NCI-H1105 (cell line): ENCODE results near the gene EFCAB9.

Experiments used
- DNase-seq: peaks from one replicate; lab custom pipeline; 2025; lab: John Stamatoyannopoulos, UW

EFCAB9 gene

GRCh38 chr5:172166030-172166826 is 27.7 kb upstream of the EFCAB9 start:
- no peak for DNase-seq

- DNase-seq, result no peak
Observed at GRCh38 chr5:172167895-172168294, 26.1 kb upstream of the EFCAB9 start.

DNA sequence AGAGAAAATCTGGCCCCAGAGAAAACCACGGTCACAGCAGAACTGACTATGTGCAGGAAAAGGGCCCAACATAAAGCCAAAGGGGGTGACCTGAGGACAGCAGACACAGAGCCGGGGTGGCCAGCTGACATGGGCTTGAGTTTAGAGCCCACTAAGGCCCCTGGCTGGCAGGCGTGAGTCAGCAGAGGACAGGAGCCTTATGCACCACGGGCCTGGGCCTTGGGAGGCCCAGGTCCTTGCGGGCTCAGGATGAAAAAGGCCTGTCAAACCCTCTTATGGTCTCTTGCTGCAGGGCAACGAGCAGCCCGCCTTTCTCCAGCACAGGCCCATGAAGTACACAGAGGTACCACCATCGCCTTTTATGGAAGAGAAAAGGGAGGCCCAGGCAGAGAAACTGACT is 25.7 kb upstream of the EFCAB9 start:
- no peak for DNase-seq

DNA sequence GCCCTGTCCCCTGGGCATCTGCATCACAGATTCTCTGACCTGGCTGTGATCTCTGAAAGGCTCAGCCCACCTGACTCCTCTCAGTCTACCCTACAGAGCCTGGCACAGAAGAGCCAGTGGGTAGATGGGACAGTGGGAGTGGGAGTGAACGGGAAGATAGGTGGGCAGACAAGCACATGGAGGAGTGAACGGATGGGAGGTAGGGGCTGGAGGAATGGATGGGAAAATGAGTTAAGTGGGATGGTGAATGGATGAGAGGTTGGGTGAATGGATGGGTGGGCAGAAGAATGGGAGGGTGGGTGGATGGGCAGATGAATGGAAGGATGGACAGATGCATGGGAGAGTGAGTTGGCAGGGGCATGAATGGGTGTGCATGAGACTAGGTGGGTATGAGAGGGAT is 24.8 kb upstream of the EFCAB9 start:
- DNase-seq, result no peak

GRCh38 chr5:172170251-172170701 is 23.7 kb upstream of the EFCAB9 start:
- no peak for DNase-seq

- DNase-seq, result no peak
Observed at GRCh38 chr5:172171118-172171517, 22.9 kb upstream of the EFCAB9 start.

DNA sequence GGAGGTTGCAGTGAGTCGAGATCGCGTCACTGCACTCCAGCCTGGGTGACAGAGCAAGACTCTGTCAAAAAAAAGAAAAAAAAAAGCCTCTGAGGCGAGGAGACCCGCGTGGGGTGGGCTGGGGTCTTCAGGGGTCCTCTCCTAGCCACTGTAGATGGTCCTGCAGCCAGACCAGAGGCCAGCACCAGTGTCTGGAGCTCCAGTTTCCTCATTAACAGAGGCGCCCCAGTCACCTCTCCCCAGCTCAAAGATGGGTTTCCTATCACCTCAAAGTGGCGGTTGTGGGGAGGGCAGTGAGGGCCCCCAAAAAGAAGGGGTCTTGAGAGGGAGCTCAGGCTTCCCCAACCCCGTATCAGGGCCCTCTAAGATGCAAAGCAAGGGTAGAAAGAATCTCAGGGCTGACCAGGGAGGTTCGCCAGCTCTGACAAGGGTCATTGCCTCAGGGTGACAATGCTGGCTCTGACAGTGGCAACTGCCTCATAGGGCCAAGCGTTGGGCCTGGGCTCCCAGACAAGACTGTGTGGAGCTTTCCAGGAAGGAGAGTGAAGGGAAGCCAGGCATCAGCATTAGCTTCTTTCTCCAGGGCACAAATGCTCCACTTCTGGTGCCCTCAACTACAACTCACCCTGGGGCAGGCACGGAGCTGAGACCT is 20.9 kb upstream of the EFCAB9 start:
- no peak for DNase-seq

DNA sequence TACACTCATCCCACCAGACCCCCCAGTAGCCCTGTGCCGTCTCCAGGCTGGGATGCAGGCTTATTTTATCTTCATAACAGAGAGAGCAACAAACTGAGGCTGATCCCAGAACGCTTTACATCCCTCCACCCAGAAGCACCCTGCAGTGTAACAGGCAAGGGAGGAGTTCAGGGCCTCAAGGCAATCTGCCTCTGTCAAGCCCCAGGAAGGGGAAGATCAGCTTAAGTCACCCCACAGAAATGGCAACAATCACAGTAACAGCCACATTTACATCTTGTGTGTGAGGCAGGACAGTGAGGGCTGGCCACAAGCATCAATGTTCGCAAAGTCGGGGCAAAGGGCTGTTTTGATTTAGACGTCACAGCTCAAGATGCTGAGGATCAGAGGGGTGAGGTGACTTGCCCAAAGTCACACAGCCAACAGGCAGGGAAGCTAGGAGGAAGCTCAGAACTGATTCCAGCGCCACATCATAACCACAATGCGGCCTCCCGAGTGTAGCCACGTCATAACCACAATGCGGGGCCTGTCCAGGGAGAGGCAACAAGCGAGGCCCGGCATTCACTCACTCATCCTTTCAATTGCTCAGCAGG is 20.3 kb upstream of the EFCAB9 start:
- no peak for DNase-seq

DNA sequence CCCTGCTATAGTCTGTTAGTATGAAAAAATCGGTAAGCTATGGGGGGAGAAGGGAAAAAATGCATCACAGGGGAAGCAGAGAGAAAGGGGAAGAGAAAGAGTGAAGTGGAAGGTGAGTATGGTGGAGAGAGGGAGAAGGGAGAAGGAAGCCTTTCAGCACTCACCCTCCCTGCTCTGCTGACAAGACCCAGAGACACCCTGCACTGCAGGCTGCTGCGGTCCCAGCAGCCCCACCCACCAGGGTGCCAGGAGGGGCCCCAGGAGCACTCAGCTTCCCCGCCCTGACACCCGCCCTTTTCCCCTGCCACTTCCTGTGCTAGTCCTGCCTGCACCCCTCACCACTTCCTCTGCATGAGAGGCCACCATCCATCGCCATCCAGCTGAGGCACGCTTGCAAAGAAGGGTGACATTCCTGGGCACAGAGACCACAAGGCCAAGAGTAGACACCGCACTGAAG is 18.7 kb upstream of the EFCAB9 start:
- no peak for DNase-seq

DNA sequence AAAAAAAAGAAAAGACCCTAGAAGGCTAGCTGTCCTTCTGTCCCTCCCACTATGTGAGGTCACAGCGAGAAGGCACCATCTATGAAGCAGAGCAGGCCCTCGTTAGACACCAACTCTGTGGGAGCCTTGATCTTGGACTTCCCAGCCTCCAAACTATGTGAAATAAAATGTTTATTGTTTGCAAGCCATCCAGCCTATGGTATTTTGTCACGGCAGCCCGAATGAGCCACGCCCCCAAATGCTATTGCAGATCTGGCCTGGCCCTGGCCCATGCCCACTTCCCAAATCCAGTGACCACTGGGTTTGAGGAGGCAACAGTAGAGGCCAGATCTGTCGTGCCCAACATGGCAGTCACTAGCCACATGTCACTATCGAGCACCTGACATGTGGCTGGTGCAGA is 16.8 kb upstream of the EFCAB9 start:
- DNase-seq, result no peak

DNA sequence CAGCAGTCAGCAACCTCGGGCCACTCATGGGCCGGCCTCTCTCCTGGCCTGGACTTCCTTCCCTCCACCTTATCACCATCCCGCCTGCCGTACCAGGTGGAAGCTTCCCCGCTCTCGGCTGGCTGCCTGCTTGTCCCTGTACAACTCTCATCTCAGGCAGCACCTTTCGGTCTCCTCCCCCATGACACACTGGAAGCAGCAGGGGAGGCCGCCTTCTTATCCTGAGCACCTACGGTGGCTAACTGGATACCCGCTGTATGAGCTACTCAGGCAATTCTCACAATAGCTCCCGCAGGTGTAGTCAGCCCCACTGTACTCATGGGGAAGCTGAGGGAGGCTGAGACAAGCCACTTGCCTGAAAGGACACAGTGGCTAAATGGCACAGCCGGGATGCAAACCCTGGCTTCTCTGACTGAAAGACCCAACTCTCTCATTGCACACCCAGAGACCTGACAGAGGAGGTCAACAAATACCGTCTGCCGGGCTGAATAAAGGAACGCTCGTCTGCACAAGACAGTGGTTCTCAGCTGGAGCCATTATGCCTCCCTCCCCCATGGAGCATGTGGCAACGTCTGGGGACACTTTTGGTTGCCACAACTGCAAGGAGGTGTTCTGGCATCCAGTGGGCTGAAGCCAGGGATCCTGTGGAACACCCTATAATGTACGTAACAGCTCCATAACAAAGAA is 15.5 kb upstream of the EFCAB9 start:
- no peak for DNase-seq

GRCh38 chr5:172178991-172179989 is 14.7 kb upstream of the EFCAB9 start:
- no peak for DNase-seq

GRCh38 chr5:172180936-172181335 is 13.0 kb upstream of the EFCAB9 start:
- DNase-seq, result no peak

GRCh38 chr5:172182291-172182690 is 11.7 kb upstream of the EFCAB9 start:
- DNase-seq, result no peak

GRCh38 chr5:172183881-172184280 is 10.1 kb upstream of the EFCAB9 start:
- no peak for DNase-seq

GRCh38 chr5:172185096-172185461 is 8.9 kb upstream of the EFCAB9 start:
- no peak for DNase-seq

DNA sequence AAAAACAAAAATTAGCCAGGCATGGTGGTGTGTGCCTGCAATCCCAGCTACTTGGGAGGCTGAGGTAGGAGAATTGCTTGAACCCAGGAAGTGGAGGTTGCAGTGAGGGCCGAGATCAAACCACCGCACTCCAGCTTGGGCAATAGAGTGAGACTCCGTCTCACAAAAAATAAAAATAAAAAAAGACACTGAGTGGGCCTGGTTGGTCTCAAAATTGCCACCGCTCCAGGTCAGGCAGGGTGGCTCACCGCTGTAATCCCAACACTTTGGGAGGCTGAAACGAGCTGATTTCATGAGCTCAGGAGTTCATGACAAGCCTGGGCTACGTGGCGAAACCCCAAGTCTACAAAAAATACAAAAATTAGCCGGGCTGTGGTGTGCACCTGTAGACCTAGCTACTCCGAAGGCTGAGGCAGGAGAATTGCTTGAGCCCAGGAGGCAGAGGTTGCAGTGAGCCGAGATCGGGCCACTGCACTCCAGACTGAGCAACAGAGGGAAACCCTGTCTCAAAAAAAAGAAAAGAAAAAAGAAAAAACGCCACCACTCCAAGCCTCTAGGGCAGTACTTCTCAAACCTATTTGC is 7.8 kb upstream of the EFCAB9 start:
- DNase-seq, result no peak

DNA sequence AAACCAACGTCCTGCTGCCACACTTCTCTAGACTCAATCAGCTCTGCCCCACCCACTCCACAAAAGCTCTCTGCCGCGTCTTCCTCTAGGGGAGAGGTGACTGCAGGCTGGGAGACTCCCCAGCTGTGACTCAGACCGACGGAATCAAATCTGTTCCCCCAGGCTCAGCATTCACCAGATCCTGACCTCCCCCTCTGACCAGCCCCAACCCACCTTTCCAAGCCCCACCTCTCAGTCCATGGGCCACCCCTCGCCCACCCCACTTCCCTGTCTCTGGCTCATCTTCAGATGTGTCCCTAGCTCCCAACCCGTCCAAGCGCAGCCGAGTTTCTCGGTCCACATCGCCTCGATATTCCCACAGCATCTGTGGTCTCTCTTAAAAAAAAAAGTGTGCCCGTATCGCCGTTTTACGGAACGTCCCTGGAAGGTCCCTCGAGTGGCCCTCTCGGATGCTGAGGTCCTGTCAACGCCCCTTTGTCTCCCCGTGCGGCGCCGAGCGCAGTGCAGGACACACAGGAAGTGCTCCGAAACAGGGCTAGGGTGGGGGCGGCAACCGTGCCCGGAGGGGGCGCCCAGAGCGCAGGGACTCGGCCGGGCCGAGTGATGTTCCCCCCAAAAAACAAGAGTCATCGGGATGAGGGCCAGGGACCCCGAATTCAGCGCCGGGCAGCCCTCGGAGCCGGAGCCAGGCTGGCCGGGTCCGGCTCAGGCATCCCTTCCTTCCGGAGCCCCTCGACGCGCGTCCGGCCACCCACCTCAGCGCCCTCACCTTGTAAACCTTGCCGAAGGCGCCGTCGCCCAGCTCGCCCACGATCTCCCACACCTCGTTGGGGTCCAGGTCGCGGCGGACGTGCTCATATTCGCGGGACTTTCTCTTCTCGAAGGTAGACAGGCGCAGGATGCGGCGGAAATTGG is 6.6 kb upstream of the EFCAB9 start:
- DNase-seq, result no peak

DNA sequence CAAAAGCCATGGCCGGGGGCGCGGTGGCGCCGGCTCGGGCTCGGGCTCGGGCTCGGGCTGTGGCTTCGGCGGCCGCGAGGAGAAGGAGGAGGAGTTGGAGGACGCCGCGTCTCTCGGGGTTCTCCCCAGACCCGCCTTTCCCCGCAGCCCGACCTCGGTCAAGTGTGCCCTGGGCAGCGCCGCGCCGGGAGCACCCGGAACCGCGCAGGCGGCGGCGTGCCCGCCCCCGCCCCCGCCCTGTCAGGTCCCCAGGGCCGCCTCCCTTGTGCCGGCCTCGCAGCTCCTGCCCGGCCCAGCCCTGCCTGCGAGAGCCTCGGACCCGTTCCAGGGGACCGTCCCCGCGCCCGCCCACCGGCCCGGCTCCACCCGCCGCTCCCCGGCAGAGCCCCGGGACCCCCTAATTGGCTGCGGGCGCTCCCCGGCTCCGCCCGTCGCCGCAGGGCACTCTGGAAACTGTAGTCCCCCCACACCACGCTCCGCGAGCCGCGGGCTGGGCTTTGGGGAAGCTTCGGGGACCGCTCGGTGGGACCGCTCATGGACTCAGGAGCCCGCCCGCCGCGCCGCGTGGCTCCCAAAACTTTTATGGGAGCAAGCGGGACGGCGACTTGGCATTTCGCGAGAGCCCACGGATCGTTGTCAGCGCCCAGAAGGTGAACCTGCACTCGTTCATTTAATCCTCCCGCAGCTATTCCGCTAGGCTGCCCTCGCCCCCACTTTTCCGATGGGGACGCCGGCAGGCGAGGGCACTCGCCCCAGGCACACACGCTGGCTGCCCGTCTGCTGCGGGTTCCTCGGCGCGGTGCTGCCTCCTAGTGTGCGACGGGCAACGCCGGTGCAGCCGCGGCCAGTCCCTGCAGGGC is 5.7 kb upstream of the EFCAB9 start, which contains the start of gene STK10:
Gene STK10 (minus strand): TSS at position 192 of the 860 bp plus-strand sequence. CDS start 182 bp downstream, at position 10.
- DNase-seq, result peak; percentile 68
